HG03460 (cell line): ENCODE measurements around the gene ANP32A.

Experiments used
- ATAC-seq: cut with Tn5 transposase; IDR thresholded peaks from one replicate; pipeline ENCODE4 v1.9.1; 2021; ENCODE audit not compliant: unreplicated experiment

Gene ANP32A

DNA sequence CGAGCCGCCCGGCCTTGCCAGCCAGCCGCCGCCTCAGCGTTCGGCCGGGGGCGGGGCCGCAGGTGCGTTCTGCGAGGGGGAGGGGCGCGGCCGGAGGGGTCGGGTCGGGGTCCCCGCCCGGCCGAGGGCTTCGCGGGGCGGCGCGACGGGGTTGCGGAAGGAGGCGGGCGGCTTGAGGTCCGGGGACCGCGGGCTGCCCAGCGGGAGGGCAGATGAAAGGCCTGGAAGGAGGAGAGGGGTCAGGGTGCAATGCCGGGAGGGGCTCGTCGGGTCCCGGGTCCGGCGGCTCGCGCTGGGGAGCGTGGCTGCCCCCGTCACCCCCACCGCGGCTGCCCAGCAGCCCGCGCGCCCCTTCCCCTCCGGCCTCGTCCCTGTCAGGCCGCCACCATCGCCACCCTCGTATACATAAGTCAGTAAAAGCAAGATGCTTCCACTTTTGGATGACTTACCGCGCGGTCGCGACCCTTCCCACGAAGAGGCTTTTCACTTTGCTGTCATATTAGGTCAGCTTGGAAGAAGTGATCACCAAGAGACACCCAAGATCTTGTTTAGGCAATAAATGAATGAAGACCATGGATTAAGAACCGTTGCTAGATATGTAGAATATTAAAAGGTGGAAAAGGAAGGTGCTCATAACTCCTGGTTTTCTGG lies 620 bp upstream of the ANP32A start:
- peak; percentile 7 for ATAC-seq

DNA sequence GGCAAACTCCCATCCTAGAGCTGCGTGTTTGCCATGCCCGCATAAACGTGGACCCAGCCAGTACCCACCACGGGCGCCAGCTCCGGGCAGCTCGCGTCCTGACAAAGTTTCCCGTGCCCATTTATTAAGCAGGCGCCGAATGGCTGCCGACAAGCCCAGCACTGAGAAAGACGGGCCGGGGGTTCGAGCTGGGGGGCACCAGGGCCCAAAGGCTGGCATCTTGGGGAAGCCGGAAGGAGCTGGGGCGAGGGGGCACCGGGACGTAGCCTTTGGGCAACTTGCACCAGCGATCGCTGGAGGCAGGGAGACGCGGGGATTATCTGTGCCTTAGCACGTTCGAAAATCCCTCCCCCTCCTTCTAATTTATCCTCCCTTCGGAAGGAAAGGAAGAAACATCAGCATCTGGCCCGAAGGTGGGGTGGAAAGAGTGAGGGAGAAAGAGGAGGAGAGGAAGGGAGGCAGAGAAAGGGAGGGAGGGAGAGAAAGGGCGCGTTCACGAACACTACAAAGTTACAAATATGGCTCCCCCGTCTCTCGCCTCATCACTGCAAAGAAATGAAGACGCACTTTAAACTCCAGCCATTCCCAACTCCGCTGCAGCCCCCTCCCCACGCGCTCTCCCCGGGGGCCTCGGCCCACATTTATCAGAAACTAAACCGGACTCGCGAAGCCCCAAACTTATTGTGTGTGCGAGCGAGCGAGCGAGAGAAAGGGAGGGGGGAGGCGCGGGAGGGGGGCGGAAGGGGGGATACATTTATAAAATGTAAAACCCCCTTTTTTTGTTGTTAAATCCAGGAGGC lies 1.0 kb downstream of the ANP32A start:
- ATAC-seq: no peak

DNA sequence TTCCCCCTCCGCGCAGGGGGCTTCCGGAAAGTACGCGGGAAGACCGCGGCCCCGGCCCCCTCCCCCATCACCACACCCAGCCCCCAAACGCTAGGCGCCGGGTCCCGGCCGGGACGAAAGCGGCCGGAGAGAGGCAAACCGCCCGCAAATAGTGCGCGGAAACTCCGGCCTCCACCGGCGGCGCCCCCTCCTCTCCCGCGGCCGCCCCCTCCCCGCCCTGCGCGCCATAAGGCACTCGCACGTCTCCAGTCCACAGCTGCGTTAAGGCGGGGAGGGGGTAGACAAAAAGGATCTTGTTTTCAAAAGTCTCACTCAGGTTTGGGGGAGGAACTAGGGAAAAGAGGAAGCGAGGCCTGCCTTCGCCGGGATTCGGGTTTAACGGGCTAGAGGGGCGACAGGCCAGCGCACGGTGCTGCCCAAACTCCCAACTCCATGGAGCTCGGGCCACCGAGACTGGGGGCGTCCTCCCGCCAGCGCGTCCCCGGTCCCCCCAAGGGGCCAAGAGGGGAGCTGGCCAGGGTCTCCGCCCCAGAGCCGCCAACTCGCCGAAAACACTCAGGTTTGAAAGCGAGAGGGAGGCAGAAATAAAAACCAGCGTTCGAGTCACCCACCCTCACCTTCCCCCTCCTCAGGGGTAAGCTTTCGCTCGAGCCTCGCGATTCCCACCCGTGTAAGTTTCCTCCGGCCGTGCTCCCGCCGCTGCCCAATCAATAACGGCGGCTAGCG lies 1.8 kb downstream of the ANP32A start:
- ATAC-seq: no peak

DNA sequence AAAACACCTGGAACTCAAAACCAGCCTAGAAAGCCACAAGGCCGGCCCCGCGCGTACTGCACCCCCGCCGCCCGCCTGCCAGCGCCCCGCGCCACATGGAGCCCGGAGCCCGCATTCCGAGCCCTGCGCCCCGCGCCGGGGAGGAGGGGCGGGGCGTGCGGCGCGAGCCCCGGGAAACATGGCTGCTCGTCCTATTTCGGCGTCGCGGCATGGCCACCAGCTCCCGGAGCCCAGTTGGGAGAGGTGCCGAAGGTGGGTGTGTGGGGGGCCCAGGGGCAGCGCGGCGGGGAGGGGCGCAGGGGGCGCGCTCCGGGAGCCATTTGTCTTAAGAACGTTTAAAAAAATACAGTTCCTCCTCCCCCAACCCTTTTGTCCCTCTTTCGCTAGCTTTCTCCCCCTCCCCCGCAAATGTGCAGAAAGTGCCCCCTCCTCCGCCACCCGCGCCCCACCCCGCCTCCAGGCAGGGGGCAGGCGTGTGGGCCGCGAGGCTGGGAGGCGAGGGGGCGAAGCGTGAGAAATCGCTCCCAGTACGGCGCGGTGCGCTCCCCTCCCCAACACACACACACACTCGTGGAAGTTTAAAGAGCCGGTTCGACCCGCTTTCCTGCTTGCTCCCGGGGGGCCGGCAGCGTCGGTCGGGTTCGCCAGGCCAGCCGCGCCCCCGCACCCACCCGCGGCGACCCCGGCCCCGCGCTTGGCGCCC lies 2.5 kb downstream of the ANP32A start:
- ATAC-seq: no peak

DNA sequence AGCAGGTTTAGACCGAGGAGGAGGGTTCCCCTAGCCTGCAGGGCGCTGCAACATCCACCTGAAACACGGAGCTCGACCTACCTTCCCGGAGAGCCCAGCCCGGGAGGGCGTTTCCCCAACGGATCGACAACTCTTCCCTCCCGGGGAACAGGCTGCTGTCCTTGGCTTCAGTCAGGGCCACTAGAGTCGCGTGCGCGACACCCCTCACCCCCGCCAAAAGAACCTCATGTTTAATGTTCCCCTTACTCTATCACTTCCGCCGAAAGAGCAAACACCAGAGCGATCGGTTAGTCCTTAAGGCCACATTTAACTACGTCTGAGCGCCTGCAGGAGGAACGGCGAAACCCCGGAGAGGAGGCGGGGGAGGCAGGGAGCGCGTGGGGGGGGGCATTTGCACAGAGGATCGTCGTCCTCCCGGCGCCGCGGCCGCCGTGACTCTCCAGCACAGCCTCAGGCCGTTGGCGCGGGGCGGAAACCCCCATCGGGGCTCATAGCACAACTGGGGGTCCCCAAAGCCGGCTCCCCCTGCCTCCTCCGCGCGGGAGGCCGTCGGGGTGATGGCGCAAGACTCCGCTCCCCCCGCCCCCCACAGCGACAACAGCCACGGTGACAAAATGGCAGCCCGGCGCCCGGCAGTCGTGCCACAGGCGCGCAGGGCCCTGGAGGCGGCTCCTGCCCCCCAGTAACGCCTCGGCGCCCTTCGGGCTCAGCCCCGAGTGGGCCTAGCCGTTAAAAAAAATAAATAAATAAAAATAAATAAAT lies 3.2 kb downstream of the ANP32A start:
- ATAC-seq: peak; percentile 29

DNA sequence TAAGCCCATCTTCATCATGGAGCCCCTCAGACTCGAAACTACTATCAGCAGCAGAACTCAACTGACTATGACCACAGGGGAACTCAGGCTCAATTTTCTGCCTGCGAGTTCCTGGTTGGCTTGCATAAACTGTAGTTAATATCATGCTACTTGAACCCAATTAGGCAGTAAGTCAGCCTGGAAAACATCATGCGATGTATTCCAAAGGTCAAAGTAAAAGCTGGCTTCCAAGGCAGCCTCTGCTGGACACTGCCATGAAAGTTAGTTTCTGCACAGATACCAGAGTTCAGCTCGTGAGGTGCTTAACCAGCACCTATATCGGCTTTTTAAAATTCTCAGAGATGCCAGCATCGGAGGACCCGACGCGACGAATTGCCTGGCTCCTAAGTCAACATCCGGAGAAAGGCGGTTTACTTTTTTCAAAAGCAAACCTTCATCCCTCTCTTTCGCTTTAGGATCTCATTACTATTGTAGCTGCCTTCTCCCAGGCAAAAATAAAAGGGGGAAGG lies 3.8 kb downstream of the ANP32A start:
- no peak for ATAC-seq

DNA sequence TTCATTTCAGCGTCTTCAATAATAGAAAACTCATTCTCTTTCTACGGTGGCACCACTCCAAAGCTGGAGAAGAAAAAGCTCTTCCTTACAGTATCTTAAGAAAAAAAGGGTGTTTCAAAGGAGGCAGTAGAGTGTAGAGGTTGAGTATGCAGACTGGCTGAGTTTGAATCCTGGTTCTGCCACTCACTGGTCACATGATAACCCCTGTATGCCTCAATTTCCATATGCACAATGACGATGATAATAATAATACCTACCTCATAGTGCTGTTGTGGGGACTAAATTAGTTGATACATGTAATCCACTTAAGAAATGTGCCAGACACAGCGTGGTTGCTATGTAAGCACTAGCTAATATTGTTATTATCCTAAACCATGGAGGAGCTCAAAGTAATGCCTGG lies 4.5 kb downstream of the ANP32A start:
- no peak for ATAC-seq

DNA sequence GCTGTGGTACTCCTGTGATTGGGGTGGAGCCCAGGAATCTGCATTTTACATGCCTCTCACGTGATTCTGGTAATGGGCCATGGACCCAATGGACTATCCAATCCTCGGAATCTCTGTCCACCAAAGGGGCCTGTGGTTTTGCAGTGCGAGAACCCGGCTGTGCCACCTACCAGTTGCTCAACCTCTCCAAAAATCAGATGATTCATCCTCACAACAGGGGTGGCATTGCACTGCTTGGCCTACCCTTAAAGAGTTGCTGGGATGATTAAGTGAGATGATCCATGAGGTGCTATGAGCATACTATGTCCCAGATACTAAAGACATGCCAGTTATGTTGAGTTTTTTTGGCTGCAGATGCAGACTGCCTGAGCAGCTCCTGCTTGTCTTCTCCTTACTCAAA lies 5.1 kb downstream of the ANP32A start:
- ATAC-seq: no peak

DNA sequence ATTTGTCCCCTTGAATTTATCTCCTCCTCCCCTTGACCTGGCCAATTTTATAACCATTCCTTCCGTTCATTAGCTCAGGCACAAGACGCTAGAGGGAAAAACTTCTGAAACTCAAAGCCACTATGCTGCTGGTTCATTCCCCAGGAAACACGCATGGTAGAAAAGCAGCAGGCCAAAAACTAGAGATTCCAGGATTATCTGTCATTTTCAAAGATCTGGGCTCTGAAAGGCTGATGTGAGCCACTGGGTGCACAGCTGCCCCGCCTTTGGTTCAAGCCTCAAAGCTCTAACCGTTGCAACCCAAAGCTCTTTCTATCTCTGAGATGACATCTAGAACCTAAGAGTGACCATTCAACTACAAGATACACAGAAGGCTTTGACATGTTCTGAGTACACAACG lies 6.1 kb downstream of the ANP32A start:
- ATAC-seq: no peak

DNA sequence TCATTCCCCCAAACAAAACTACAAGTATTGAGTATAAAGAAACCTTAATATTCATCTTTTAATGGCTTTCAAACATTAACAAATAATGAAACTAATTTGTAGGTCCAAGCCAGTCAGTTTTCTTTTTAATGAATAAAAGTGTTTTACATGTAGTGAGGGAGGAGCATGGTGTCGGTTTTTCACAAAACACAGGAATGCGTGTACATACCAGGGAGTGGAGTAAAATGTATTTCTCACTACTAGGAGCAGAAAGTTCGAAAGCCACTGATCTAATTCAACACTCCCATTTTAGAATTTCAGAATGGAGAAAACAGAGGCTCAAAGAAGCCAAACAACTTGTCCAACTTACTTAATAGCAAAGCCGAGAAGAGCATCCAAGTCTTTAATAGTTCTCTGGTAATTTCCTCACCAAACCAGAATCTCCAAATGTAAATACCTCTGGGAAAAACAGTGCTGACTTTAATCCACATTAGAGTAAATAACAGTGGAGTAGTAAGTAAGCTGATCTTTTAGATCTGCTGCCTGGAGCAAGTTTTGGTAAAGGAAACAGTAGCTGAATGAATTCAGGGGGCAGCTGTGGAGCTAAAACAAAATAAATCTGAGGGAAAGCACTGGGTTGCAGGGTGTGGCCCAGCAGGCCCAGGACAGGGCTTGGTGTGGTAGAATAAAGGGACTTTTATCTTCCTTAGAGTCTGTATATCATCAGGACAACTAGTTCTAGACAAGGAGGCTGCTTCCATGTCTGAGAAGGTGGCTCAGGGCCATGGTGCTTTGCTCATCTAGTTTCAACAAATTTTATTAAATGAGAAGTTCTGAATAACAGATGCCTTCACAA lies 7.9 kb downstream of the ANP32A start:
- no peak for ATAC-seq

DNA sequence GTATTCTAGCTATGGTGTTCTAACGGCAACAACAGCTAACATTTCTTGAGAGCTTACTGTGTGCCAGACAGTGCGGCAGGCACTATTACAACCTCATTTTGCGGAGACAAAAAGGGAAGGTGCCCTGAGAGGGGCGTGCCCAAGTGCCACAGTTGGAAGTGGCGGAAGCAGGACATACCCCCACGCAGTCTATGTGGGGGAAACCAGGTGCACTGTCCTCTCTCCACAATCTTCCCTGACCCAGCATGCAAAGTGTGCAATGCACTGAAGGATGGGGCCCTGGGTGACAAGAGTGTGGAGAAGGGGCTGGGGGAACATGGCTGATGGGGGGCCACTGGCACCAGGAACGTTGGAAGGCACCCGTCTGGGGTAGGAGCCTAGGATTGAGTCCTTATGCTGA lies 8.6 kb downstream of the ANP32A start:
- ATAC-seq: no peak

DNA sequence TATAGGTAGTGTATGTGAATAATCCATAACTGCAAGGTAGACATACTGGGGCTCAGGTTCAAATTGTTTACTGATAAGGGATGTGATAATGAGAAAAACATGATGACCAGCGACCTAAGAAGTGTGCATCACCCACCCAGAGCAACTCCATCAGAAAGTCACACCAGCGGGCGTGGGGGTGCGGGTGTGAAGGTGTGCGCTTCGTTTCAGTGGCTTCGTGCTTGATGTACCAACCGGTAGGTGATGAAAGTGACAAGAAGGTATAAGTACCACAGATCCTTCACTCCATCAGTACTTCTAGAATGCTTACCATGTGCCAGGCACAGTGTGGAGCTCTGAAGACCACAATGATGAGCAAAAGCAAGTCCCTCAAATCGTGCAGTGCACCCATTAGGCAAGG lies 11.2 kb downstream of the ANP32A start:
- no peak for ATAC-seq

DNA sequence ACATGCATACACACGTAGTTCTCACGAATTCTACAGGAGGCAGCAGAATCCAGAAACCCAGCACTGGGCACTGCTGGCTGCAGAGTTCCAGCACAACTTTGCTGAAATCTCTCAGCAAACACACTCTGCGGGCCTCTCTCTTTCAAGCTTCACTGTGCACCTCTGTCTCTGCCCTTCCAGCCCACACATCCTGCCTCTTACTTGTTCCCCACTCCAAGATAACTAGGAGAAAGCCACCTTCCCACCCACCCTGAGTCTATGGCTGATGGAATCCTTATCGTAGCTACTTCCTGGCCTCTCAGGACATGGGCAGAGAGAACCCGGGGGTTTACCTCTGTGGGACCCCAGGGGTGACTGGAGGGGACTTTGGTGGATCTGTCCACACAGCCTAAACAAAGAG lies 11.9 kb downstream of the ANP32A start:
- ATAC-seq: no peak

DNA sequence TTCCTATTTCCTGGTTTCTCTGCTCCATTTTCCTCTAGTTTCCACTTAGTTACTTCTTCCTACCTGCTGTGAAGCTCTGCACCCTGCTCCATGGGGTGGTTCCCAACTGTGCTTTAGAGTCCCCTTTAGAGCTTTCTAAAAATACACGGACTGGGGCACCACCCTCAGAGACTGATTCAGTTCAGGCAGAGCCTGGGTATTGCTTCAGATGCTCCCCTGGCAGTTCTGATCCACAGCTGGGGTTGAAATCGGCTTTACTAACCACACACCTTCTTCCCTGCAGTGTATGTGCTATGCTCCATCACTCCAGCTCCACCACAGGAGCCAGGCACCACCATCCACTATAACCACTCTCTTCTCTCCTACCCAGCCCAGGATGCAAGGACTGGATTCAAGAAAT lies 12.6 kb downstream of the ANP32A start:
- ATAC-seq: no peak

DNA sequence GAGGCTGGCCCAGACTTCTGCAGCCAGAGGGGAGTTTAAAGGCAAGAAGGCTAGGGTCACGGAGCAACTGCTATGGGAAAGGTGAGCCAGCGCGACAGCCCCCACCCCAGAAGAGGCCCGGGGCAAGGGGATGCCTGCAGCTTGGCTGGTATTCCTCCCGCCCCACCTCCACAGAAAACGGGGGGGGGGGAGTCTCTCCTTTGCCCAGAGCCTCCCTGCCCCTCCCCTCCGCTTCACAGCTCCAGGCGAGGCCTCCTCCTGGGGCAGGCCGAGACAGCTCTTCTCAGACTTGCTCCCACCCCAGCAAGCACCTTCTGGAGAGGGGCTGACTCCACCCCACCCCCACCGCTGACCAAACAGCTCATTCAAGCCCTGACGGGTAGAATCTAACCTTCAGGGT lies 13.4 kb downstream of the ANP32A start:
- ATAC-seq: no peak

DNA sequence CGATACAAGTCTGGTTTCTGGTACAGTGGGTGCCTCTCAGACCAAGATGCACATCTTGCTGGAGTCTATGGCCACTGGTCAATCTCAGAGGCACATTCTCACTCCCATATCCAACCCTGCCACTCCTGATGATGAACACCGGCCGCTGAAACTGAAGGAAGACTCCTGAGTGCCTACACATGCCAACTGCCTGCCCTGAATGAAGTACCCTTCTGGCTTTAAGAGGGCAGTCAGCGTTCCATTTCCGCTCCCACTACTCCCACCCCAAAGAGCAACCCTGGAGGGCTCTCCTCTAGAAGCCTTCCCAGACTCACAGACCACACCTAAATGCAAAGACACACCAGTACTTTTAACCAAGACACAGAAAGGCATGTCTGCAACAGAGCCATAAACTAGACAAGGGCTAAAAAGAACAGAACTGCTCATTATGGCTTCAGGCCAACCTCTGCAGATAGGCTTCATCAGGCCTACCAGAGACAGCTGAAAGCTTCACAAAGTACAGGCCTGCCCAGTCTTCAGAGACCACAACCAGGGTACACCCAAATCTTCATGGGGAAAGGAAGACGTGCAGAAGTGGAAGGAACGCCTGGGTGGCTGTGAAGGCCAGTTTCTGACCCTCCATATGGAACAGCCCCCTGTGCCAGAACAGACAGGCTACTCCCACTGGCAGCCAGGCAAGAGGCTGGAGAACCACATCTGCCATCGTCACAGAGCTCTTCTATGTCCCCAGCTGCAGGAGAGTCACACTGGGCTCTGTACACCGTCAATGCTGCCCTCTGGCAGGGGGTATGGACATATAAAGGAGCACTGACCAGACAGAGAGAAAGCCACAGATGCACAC lies 14.3 kb downstream of the ANP32A start:
- no peak for ATAC-seq

DNA sequence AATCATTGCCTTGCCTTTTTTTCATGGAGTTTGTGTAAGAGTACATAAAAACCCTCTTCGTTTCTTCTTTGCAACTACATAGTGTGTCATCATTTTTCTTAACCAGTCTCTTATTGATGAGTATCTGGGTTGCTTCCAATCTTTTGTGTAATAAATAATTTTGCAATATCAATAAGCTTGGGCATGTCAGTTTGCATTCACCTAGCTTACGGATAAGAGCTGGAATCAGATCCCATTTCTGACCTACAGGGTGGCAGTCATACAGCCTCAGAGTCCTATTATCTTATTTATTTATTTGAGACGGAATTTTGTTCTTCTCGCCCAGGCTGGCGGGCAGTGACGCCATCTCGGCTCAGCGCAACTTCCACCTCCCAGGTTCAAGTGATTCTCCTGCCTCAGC lies 18.3 kb downstream of the ANP32A start:
- ATAC-seq: no peak

DNA sequence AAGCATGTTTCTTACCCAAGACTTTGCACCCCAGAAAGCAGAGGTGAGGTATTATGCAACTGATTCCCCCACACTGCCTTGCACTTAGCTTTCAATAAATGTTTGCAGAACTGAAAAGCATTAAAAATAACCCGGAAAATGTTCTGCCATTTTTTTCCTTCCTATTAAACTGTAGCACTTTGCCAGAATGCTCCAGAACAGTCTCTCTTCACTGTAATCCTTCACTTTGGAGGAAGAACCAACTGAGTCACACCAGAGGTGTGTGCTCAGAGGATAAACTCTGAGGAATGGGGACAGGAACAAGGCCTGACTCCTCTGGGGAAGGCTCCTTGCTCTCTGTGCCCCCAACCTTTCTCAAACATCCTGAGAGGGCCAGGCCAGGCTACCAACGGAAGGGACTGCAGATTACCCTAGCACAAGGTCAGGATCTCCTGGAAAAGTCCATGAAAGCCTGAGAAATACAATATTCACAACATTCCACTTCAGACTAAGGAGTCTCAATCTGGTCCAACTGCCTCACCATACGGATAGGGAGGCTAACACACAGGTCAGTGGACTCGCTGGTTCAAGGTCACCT lies 19.0 kb downstream of the ANP32A start:
- ATAC-seq: no peak
